ENCODE data around the gene C12orf75.

DNA sequence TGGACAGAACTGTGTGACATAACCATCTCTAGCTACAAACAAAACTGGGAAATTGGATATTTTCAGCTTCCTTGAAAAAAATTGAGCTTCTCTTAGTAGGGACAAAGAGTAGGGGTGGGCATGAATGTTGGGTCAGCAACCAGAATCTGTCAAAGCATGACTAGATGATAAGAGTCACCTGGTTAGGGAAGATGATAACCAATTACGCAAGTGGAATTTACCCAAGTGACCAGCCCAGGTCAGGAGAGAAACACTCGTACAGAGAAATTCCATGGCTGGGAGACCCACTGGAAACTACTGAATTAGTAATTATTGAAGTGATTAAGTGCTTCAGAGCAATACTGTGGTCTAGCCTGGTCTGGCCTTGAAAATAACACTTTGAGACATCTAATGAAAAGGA lies 36.3 kb upstream of the C12orf75 start:
- TF ChIP-seq ZNF473 (tag by site-specific recombination; IDR thresholded peaks at IDR 0.05) = no peak
- no peak for TF ChIP-seq SETDB1 (IDR thresholded peaks at IDR 0.05; ENCODE audit: insufficient read length, low read length)
- TF ChIP-seq, protein P1, sequence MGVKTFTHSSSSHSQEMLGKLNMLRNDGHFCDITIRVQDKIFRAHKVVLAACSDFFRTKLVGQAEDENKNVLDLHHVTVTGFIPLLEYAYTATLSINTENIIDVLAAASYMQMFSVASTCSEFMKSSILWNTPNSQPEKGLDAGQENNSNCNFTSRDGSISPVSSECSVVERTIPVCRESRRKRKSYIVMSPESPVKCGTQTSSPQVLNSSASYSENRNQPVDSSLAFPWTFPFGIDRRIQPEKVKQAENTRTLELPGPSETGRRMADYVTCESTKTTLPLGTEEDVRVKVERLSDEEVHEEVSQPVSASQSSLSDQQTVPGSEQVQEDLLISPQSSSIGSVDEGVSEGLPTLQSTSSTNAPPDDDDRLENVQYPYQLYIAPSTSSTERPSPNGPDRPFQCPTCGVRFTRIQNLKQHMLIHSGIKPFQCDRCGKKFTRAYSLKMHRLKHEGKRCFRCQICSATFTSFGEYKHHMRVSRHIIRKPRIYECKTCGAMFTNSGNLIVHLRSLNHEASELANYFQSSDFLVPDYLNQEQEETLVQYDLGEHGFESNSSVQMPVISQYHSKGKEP (tag by site-specific recombination; IDR thresholded peaks at IDR 0.05) = no peak
- TF ChIP-seq, protein P2, sequence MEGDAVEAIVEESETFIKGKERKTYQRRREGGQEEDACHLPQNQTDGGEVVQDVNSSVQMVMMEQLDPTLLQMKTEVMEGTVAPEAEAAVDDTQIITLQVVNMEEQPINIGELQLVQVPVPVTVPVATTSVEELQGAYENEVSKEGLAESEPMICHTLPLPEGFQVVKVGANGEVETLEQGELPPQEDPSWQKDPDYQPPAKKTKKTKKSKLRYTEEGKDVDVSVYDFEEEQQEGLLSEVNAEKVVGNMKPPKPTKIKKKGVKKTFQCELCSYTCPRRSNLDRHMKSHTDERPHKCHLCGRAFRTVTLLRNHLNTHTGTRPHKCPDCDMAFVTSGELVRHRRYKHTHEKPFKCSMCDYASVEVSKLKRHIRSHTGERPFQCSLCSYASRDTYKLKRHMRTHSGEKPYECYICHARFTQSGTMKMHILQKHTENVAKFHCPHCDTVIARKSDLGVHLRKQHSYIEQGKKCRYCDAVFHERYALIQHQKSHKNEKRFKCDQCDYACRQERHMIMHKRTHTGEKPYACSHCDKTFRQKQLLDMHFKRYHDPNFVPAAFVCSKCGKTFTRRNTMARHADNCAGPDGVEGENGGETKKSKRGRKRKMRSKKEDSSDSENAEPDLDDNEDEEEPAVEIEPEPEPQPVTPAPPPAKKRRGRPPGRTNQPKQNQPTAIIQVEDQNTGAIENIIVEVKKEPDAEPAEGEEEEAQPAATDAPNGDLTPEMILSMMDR (tag by site-specific recombination; IDR thresholded peaks at IDR 0.05) = no peak
- TF ChIP-seq, protein P3, sequence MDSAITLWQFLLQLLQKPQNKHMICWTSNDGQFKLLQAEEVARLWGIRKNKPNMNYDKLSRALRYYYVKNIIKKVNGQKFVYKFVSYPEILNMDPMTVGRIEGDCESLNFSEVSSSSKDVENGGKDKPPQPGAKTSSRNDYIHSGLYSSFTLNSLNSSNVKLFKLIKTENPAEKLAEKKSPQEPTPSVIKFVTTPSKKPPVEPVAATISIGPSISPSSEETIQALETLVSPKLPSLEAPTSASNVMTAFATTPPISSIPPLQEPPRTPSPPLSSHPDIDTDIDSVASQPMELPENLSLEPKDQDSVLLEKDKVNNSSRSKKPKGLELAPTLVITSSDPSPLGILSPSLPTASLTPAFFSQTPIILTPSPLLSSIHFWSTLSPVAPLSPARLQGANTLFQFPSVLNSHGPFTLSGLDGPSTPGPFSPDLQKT (IDR thresholded peaks at IDR 0.05; ENCODE audit: borderline replicate concordance, low read depth, low read length) = no peak
- TF ChIP-seq, protein P4, sequence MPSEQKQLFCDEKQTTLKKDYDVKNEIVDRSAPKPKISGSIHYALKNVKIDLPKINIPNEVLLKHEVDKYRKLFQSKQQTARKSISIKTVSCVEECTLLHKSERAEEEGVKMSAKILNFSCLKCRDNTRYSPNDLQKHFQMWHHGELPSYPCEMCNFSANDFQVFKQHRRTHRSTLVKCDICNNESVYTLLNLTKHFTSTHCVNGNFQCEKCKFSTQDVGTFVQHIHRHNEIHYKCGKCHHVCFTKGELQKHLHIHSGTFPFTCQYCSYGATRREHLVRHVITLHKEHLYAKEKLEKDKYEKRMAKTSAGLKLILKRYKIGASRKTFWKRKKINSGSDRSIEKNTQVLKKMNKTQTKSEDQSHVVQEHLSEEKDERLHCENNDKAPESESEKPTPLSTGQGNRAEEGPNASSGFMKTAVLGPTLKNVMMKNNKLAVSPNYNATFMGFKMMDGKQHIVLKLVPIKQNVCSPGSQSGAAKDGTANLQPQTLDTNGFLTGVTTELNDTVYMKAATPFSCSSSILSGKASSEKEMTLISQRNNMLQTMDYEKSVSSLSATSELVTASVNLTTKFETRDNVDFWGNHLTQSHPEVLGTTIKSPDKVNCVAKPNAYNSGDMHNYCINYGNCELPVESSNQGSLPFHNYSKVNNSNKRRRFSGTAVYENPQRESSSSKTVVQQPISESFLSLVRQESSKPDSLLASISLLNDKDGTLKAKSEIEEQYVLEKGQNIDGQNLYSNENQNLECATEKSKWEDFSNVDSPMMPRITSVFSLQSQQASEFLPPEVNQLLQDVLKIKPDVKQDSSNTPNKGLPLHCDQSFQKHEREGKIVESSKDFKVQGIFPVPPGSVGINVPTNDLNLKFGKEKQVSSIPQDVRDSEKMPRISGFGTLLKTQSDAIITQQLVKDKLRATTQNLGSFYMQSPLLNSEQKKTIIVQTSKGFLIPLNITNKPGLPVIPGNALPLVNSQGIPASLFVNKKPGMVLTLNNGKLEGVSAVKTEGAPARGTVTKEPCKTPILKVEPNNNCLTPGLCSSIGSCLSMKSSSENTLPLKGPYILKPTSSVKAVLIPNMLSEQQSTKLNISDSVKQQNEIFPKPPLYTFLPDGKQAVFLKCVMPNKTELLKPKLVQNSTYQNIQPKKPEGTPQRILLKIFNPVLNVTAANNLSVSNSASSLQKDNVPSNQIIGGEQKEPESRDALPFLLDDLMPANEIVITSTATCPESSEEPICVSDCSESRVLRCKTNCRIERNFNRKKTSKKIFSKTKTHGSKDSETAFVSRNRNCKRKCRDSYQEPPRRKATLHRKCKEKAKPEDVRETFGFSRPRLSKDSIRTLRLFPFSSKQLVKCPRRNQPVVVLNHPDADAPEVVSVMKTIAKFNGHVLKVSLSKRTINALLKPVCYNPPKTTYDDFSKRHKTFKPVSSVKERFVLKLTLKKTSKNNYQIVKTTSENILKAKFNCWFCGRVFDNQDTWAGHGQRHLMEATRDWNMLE (tag by site-specific recombination; conservative IDR thresholded peaks at IDR 0.05; ENCODE audit: low read depth) = no peak
- TF ChIP-seq ZNF146 (tag by site-specific recombination; IDR thresholded peaks at IDR 0.05) = no peak
- TF ChIP-seq MEIS1 (CRISPR knock-in tag; IDR thresholded peaks at IDR 0.05; ENCODE audit: borderline replicate concordance) = no peak
- TF ChIP-seq, protein P5, sequence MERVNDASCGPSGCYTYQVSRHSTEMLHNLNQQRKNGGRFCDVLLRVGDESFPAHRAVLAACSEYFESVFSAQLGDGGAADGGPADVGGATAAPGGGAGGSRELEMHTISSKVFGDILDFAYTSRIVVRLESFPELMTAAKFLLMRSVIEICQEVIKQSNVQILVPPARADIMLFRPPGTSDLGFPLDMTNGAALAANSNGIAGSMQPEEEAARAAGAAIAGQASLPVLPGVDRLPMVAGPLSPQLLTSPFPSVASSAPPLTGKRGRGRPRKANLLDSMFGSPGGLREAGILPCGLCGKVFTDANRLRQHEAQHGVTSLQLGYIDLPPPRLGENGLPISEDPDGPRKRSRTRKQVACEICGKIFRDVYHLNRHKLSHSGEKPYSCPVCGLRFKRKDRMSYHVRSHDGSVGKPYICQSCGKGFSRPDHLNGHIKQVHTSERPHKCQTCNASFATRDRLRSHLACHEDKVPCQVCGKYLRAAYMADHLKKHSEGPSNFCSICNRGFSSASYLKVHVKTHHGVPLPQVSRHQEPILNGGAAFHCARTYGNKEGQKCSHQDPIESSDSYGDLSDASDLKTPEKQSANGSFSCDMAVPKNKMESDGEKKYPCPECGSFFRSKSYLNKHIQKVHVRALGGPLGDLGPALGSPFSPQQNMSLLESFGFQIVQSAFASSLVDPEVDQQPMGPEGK (tag by site-specific recombination; IDR thresholded peaks at IDR 0.05) = no peak
- TF ChIP-seq ZNF747 (tag by site-specific recombination; IDR thresholded peaks at IDR 0.05) = no peak
